ENCODE results near the gene KIF26B. TPM values are rescaled to one million over a fixed set of nuclear protein-coding genes. Genes with fewer than 3 reads are reported as not detected.

KIF26B gene
- total and polyA plus RNA-seq, 2 of the 4 experiments (the other 2 are of a cell fraction): 0.53 to 0.54 TPM

- CTCF ChIA-PET: no interaction called here
- no peak overlapping the region for H3K4me2 ChIP-seq (ENCODE audit: low read depth, low read length)
- H4K91ac ChIP-seq (ENCODE audit: insufficient read depth, low read depth, low read length): no peak overlapping the region
- DNase-seq: no peak
- intact Hi-C loops (cut with micrococcal nuclease): no loop called here
- dilution Hi-C loops (cut with HindIII; ENCODE audit: low sequenced_read_pairs, unreplicated experiment): no loop called here
- H3K9me3 ChIP-seq (ENCODE audit: control insufficient read depth, insufficient read depth, low read length): no peaks in the 10 kb centered on the region
- no peaks in the 10 kb centered on the region for H3K27me3 ChIP-seq (ENCODE audit: control insufficient read depth, insufficient read depth, low read length)
- no peaks in the 10 kb centered on the region for H3K79me1 ChIP-seq (ENCODE audit: low read depth in 1 of 2, low read length in 2 of 2)
- no peak overlapping the region for H4K5ac ChIP-seq (ENCODE audit: low read depth, low read length)
- no peaks in the 10 kb centered on the region for H3K36me3 ChIP-seq (ENCODE audit: control insufficient read depth, insufficient read depth, low read length)
- in situ Hi-C loops (cut with MboI; ENCODE audit: low sequenced_read_pairs): no loop called here
- no peak overlapping the region for H4K8ac ChIP-seq (ENCODE audit: low read depth in 2 of 2, low read length in 2 of 2)
- no peaks in the 10 kb centered on the region for H3K9me1 ChIP-seq (ENCODE audit: insufficient read depth, low read length)
- BruUV-seq (replicated peaks): no TSS peak
- no peak overlapping the region for H3K56ac ChIP-seq (ENCODE audit: extremely low read depth, insufficient read depth, low read length)
- H3K23ac ChIP-seq (ENCODE audit: low read depth, low read length): no peak overlapping the region
- H3K27ac ChIP-seq (ENCODE audit: insufficient read depth, low read length): no peak overlapping the region
- H3K4me3 ChIP-seq (ENCODE audit: insufficient read depth, low read depth, low read length): no peak overlapping the region
- no peaks in the 10 kb centered on the region for H4K20me1 ChIP-seq (ENCODE audit: insufficient read depth, low read length)
- no peak overlapping the region for H2AK5ac ChIP-seq (ENCODE audit: low read depth, low read length)
- H2AFZ ChIP-seq (replicated peaks; ENCODE audit: low read length, poor library complexity): no peak overlapping the region
- WGBS, 2 experiments (ENCODE audit: extremely low coverage in 2 of 2, insufficient read length in 1 of 2): 68% methylated on average over 4 of the region's 4 CpGs; no CpG with 5 or more reads in 1 of the 2 experiments
- TF ChIP-seq RFX5 (IDR thresholded peaks at IDR 0.05; ENCODE audit: low read depth, low read length) (no peak), FOS (IDR thresholded peaks at IDR 0.05; ENCODE audit: low read depth, low read length) (no peak), SMC3 (IDR thresholded peaks at IDR 0.05; ENCODE audit: low read depth, low read length) (no peak)
- no peak overlapping the region for H3K9ac ChIP-seq (ENCODE audit: low read depth, low read length)
- H3K14ac ChIP-seq (replicated peaks; ENCODE audit: low read depth, low read length): no peak overlapping the region
- H2BK5ac ChIP-seq (ENCODE audit: low read depth, low read length, poor library complexity, severe bottlenecking): no peak overlapping the region
- ATAC-seq (ENCODE audit: low read depth): no peak
- no peak overlapping the region for H2BK20ac ChIP-seq (ENCODE audit: low read depth, low read length)
- H3K4me1 ChIP-seq (ENCODE audit: control insufficient read depth, insufficient read depth, low read length): no peaks in the 10 kb centered on the region
- POLR2A ChIA-PET (ENCODE audit: unreplicated experiment): interaction anchor here (0.5 kb wide), 1 partner anchor 137 kb away, joined by 5 read pairs; no protein-coding TSS in a partner anchor
- H3K18ac ChIP-seq (ENCODE audit: low read depth, low read length): no peak overlapping the region
- no peak overlapping the region for H2BK120ac ChIP-seq (ENCODE audit: low read depth, low read length)
- no peak overlapping the region for H2AK9ac ChIP-seq (replicated peaks; ENCODE audit: low read depth, low read length, poor library complexity)
- no peak overlapping the region for H2BK15ac ChIP-seq (ENCODE audit: low read depth, low read length)
- H3K4ac ChIP-seq (ENCODE audit: low read depth, low read length): no peak overlapping the region
These were observed 46.5 kb upstream of the KIF26B start for GRCh38 chr1:245108246-245108645.

Measured in IMR-90 (cell line).